ENCODE results near the gene MRNIP.

MRNIP gene

DNA sequence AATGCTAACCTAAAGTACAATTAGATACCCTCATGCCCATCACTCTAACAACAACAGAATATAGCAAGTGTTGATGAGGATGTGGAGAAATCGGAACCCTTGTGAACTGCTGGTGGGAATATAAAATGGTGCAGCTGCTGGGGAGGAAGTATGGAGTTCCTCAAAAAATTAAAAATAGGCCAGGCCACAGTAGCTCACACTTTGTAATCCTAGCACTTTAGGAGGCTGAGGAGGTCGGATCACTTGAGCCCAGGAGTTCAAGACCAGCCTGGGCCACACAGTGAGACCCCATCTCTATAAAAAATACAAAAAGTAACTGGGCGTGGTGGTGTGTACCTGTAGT is 18.0 kb upstream of the MRNIP start:
- DNase-seq (ENCODE audit: low read depth, low spot score): no peak
- in situ Hi-C loops (cut with HindIII; ENCODE audit: low sequenced_read_pairs): no loop called here
- no peak for TF ChIP-seq CTCF (IDR thresholded peaks at IDR 0.05; ENCODE audit: low read depth, low read length)
- H3K4me3 ChIP-seq (ENCODE audit: low read depth, low read length): no peak overlapping the region

DNA sequence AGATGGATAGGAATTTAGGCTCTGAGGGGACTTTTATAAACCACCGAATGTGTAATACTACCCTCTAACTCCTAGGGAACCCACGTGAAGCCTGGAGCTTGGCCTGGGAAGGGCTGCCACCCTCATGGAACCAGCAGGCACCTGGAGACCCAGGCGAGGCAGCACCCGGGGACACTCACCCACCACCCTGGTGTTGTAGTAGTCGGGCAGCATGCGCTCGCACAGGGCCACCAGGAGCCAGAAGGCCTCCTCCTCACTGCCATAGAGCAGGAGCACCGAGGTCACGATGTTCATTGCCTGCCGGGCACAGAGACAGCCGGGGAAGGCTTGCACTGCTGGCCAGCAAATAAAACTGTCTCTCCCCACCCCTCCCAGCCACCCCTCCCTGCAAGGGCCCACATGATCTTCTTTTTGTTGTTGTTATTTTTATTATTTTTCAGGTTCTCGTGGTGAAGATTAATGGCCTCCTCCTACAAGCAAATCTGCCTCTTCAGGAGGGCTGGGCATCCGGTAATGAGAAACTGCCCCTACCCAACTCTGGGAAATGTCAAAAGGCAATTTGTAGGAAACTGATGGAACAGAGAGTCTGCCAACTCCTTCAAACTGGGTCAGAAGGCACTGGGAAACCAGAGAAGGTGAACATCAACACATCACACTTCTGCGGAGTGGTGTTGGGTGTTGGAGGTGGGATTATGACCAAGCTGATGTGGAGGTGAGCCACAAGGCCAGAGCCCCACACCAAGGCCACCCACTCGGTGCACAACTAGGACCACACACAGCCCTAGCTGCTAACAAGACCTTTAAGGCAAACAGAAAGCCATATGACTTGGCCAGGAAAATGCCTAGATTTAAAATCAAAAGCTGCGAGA is 17.4 kb upstream of the MRNIP start:
- DNase-seq (ENCODE audit: low read depth, low spot score): no peak
- in situ Hi-C loops (cut with HindIII; ENCODE audit: low sequenced_read_pairs): no loop called here
- no peak for TF ChIP-seq CTCF (IDR thresholded peaks at IDR 0.05; ENCODE audit: low read depth, low read length)
- H3K4me3 ChIP-seq (ENCODE audit: low read depth, low read length): no peak overlapping the region

DNA sequence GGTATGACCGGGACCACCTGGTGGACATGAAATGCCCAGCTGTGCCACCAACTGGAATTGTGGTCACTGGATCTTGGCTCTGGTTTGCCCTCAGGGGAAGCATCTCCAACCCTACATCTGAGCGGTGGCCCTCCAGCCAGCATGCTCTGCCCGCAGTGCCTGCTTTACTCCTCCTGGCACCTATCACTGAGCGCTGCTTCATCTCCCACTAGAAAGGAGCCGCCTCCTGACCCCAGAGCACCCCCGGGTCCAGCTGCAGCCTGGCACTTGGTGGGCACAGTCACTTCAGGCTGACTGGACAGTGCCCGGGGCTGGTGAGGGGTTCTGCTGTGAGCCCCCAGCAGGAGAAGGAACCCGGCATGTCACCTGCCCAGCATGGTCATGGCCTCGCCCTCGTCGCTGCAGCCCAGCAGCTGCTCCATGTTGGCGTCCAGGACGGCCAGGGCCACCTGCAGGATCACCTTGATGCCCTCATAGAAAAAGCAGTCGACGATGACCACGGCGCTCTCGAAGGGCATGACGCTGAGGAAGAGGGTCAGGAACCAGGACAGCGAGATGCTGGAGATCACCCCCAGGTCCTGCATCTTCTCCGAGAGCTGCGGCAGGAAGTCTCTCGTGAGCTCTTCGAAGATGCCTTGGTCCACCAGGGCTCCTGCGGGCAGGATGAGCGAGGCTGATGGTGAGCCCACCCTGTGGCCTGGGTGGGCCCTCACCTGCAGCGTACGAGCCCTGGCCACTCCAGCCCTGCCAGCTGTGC is 16.1 kb upstream of the MRNIP start:
- in situ Hi-C loops (cut with HindIII; ENCODE audit: low sequenced_read_pairs): no loop called here
- no peak for TF ChIP-seq CTCF (IDR thresholded peaks at IDR 0.05; ENCODE audit: low read depth, low read length)
- DNase-seq (ENCODE audit: low read depth, low spot score): no peak
- no peak overlapping the region for H3K4me3 ChIP-seq (ENCODE audit: low read depth, low read length)

DNA sequence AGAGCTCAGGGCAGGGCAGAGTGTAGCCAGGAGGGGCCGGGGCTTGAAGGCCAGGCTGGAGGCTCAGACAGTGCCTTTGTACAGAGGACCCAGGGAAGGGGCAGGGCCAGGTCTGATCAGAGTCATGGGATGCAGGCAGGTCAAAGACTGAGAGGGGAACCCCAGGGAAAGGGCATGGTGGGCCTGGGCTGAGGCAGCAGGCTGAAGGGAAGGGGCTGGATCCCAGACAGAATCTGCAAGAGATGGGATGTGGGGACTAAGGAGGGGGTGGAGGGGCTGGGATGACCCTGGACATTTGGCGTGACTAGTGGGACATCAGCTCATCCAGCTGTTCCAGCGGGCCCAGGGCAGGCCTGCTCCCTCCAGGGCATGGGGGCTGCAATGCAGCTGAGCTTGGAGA is 15.5 kb upstream of the MRNIP start:
- no peak for TF ChIP-seq CTCF (IDR thresholded peaks at IDR 0.05; ENCODE audit: low read depth, low read length)
- in situ Hi-C loops (cut with HindIII; ENCODE audit: low sequenced_read_pairs): no loop called here
- no peak overlapping the region for H3K4me3 ChIP-seq (ENCODE audit: low read depth, low read length)
- DNase-seq (ENCODE audit: low read depth, low spot score): no peak

DNA sequence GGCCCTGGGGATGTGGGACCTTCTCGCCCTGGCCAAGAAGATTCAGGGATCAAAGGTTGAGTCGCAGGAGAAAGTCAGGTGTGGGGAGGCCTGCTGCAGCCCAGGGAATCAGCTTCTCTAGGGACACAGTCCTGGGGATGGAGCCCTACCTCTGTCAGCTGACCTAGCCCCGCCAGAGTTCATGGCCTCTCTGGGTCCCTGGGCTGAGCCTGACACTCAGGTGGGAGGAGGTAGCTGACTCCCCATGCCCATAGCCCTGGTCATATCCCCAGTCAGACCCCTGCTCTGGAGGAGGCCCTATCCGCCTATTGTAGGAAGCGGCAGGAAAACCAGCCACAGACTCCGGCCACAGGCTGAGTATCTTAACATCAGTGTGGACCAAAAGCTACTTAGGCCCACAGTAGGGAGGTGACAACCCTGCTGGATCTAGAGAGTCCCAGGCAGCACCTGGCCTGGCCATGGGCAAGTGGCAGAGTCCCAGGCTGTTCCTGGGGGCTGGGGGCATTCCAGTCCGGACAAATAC is 15.0 kb upstream of the MRNIP start:
- DNase-seq (ENCODE audit: low read depth, low spot score): no peak
- in situ Hi-C loops (cut with HindIII; ENCODE audit: low sequenced_read_pairs): no loop called here

More for the DNA sequence above, 15.0 kb upstream of the MRNIP start:
- H3K4me3 ChIP-seq (ENCODE audit: low read depth, low read length): no peak overlapping the region
- no peak for TF ChIP-seq CTCF (IDR thresholded peaks at IDR 0.05; ENCODE audit: low read depth, low read length)

Measured in astrocyte of the spinal cord (primary cell).